NCI-H82 treated with DMSO at 0.1 percent for 48 hours (cell line): ENCODE results near the gene CCNQ.

Experiments used
- DNase-seq: peaks from one replicate; lab custom pipeline; 2025; ENCODE audit not compliant: unreplicated experiment; lab: John Stamatoyannopoulos, UW

The CCNQ gene

GRCh38 chrX:153546386-153546785 is 52.6 kb downstream of the CCNQ start:
- DNase-seq: no peak

GRCh38 chrX:153544727-153545126 is 54.2 kb downstream of the CCNQ start:
- DNase-seq: no peak

- no peak for DNase-seq
Observed at GRCh38 chrX:153539979-153540358, 59.0 kb downstream of the CCNQ start.

GRCh38 chrX:153539171-153539978 is 59.6 kb downstream of the CCNQ start:
- DNase-seq: peak; percentile 74

GRCh38 chrX:153538424-153538823 is 60.5 kb downstream of the CCNQ start:
- DNase-seq: peak; percentile 20
